Measurements from ENCODE around the gene IRF4.

DNA sequence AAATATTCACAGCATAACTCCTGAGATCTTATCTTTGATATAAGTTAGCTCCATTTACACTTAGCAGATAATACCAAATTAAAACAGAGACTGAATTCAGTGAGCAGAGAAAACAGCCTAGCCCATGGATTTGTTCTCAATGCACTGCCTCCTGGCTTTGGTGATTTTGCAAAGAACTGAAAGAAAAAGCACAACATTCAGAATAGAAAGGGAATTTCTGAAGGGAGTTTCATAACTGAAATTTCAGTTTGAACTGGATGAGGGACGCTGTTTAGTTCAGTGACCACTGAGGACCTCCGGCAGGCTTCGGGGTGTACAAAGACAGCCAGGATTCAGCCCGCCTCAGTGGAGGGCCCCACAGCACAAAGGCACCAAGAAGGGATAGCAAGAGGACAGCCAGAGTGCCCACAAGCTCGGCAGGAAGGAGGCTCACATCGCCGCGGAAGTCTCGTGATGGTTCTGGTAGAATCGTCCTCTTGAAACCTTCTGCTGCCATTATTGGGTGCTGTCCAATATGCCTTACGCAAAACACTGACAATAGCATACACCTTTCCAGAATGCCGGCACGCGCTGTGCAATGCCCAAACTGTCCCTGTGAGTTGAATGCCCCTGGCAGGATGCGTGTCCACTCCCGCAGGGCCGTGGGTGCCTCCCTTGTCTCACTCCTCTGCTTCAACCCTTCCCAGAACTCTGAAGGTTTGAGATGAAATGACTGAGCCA lies 9.7 kb upstream of the IRF4 start:
- TF ChIP-seq, protein P1, sequence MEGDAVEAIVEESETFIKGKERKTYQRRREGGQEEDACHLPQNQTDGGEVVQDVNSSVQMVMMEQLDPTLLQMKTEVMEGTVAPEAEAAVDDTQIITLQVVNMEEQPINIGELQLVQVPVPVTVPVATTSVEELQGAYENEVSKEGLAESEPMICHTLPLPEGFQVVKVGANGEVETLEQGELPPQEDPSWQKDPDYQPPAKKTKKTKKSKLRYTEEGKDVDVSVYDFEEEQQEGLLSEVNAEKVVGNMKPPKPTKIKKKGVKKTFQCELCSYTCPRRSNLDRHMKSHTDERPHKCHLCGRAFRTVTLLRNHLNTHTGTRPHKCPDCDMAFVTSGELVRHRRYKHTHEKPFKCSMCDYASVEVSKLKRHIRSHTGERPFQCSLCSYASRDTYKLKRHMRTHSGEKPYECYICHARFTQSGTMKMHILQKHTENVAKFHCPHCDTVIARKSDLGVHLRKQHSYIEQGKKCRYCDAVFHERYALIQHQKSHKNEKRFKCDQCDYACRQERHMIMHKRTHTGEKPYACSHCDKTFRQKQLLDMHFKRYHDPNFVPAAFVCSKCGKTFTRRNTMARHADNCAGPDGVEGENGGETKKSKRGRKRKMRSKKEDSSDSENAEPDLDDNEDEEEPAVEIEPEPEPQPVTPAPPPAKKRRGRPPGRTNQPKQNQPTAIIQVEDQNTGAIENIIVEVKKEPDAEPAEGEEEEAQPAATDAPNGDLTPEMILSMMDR (IDR thresholded peaks at IDR 0.05; ENCODE audit: low read length): no peak
- TF ChIP-seq EZH2phosphoT487 (IDR thresholded peaks at IDR 0.05; ENCODE audit: low read length) (no peak), EZH2 (optimal IDR thresholded peaks at IDR 0.05; ENCODE audit: low read depth, low read length) (no peak)

All from MM.1S (cell line).